HG02981 (cell line): ENCODE results near the gene RECK.
"Not testable (repeated sequence)": the region's sequence is repeated elsewhere in the genome, so short reads cannot be mapped to it uniquely, and the experiment has no call there.

Experiments used
- ATAC-seq: cut with Tn5 transposase; IDR thresholded peaks from one replicate; pipeline ENCODE4 v1.9.1; 2021; ENCODE audit warnings: mild to moderate bottlenecking, moderate library complexity; ENCODE audit not compliant: unreplicated experiment

The RECK gene

GRCh38 chr9:36109071-36109470 is 72.4 kb downstream of the RECK start:
- ATAC-seq: no peak

- no peak for ATAC-seq
These were observed 73.7 kb downstream of the RECK start for GRCh38 chr9:36110434-36110833.

- ATAC-seq: no peak
These were observed 75.8 kb downstream of the RECK start for GRCh38 chr9:36112516-36112915.

GRCh38 chr9:36113999-36114398 is 77.3 kb downstream of the RECK start:
- no peak for ATAC-seq

GRCh38 chr9:36116593-36116992 is 79.9 kb downstream of the RECK start:
- no peak for ATAC-seq

GRCh38 chr9:36118201-36118600 is 81.5 kb downstream of the RECK start:
- ATAC-seq: no peak

GRCh38 chr9:36118706-36119105 is 82.0 kb downstream of the RECK start:
- ATAC-seq: no peak

GRCh38 chr9:36119476-36119875 is 82.8 kb downstream of the RECK start:
- no peak for ATAC-seq

GRCh38 chr9:36120705-36121104 is 84.0 kb downstream of the RECK start:
- ATAC-seq: no peak

- ATAC-seq: no peak
These were observed 85.3 kb downstream of the RECK start for GRCh38 chr9:36121971-36122370.

GRCh38 chr9:36123515-36123914 is 86.8 kb downstream of the RECK start:
- ATAC-seq: no peak

- ATAC-seq: no peak
These were observed 88.5 kb downstream of the RECK start for GRCh38 chr9:36125062-36125855.

GRCh38 chr9:36126016-36126730 is 89.5 kb downstream of the RECK start:
- no peak for ATAC-seq

GRCh38 chr9:36127652-36128244 is 91.0 kb downstream of the RECK start:
- ATAC-seq: no peak

GRCh38 chr9:36128349-36128748 is 91.6 kb downstream of the RECK start:
- ATAC-seq: no peak

- no peak for ATAC-seq
These were observed 92.4 kb downstream of the RECK start for GRCh38 chr9:36129139-36129538.

- ATAC-seq: not testable (repeated sequence)
These were observed 95.0 kb downstream of the RECK start for GRCh38 chr9:36131666-36132065.

- no peak for ATAC-seq
These were observed 95.4 kb downstream of the RECK start for GRCh38 chr9:36132086-36132485.

- no peak for ATAC-seq
These were observed 98.2 kb downstream of the RECK start for GRCh38 chr9:36134761-36135505.

- ATAC-seq: no peak
These were observed 99.1 kb downstream of the RECK start for GRCh38 chr9:36135741-36136271.

- ATAC-seq: peak; percentile 88
These were observed 99.7 kb downstream of the RECK start, which contains the start of gene GLIPR2 for GRCh38 chr9:36136272-36136893. Gene GLIPR2, plus strand, starts transcription at chr9:36136733. Its CDS starts 46 bp downstream, at chr9:36136779.
